Measurements from ENCODE around the gene CDHR1.

Gene CDHR1

GRCh38 chr10:84172467-84173356 is 21.6 kb upstream of the CDHR1 start:
- TF ChIP-seq SIN3A (IDR thresholded peaks at IDR 0.05; ENCODE audit: borderline replicate concordance, insufficient read depth, low read length): no peak
- TF ChIP-seq FOXP2 (optimal IDR thresholded peaks at IDR 0.05; ENCODE audit: borderline replicate concordance, extremely low read depth, extremely low read length, insufficient read depth): no peak
- no peak for TF ChIP-seq POLR2AphosphoS5 (IDR thresholded peaks at IDR 0.05; ENCODE audit: low read depth, low read length)
- TF ChIP-seq TAF1 (IDR thresholded peaks at IDR 0.05; ENCODE audit: borderline replicate concordance, insufficient read depth, low read length): no peak
- TF ChIP-seq, protein P1, sequence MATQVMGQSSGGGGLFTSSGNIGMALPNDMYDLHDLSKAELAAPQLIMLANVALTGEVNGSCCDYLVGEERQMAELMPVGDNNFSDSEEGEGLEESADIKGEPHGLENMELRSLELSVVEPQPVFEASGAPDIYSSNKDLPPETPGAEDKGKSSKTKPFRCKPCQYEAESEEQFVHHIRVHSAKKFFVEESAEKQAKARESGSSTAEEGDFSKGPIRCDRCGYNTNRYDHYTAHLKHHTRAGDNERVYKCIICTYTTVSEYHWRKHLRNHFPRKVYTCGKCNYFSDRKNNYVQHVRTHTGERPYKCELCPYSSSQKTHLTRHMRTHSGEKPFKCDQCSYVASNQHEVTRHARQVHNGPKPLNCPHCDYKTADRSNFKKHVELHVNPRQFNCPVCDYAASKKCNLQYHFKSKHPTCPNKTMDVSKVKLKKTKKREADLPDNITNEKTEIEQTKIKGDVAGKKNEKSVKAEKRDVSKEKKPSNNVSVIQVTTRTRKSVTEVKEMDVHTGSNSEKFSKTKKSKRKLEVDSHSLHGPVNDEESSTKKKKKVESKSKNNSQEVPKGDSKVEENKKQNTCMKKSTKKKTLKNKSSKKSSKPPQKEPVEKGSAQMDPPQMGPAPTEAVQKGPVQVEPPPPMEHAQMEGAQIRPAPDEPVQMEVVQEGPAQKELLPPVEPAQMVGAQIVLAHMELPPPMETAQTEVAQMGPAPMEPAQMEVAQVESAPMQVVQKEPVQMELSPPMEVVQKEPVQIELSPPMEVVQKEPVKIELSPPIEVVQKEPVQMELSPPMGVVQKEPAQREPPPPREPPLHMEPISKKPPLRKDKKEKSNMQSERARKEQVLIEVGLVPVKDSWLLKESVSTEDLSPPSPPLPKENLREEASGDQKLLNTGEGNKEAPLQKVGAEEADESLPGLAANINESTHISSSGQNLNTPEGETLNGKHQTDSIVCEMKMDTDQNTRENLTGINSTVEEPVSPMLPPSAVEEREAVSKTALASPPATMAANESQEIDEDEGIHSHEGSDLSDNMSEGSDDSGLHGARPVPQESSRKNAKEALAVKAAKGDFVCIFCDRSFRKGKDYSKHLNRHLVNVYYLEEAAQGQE (IDR thresholded peaks at IDR 0.05; ENCODE audit: insufficient read depth in 1 of 2, low read depth in 2 of 2, low read length in 2 of 2): no peak

DNA sequence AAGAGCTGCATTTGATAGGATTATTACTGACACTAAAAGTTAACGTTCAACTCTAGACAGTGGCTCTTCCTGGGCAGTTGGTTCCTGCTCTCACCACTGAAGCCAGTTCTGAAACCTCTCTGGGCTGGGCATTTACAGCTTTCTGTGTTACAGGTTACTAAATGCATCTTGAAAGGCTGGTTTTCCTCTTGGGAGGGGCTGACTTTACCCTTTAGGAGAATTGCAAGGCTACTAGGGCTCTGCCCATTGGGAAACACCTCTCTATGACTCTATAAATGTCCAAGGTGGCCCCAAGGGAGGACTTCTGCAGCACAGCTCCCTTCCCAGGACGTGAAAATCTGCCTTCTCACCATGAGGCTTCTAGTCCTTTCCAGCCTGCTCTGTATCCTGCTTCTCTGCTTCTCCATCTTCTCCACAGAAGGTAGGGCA is 20.8 kb upstream of the CDHR1 start, which contains the start of gene GPR15LG:
Gene GPR15LG, plus strand, starts transcription at position 301 of the 429 bp plus-strand sequence. Its CDS starts 51 bp downstream, at position 352.
- TF ChIP-seq TAF1 (IDR thresholded peaks at IDR 0.05; ENCODE audit: borderline replicate concordance, insufficient read depth, low read length) (no peak), FOXP2 (optimal IDR thresholded peaks at IDR 0.05; ENCODE audit: borderline replicate concordance, extremely low read depth, extremely low read length, insufficient read depth) (no peak), SIN3A (IDR thresholded peaks at IDR 0.05; ENCODE audit: borderline replicate concordance, insufficient read depth, low read length) (no peak), POLR2AphosphoS5 (IDR thresholded peaks at IDR 0.05; ENCODE audit: low read depth, low read length) (no peak)
- TF ChIP-seq, protein P1 (IDR thresholded peaks at IDR 0.05; ENCODE audit: insufficient read depth in 1 of 2, low read depth in 2 of 2, low read length in 2 of 2): no peak

GRCh38 chr10:84175436-84175835 is 18.9 kb upstream of the CDHR1 start:
- no peak for TF ChIP-seq SIN3A (IDR thresholded peaks at IDR 0.05; ENCODE audit: borderline replicate concordance, insufficient read depth, low read length)
- TF ChIP-seq TAF1 (IDR thresholded peaks at IDR 0.05; ENCODE audit: borderline replicate concordance, insufficient read depth, low read length): no peak
- TF ChIP-seq POLR2AphosphoS5 (IDR thresholded peaks at IDR 0.05; ENCODE audit: low read depth, low read length): no peak
- no peak for TF ChIP-seq FOXP2 (optimal IDR thresholded peaks at IDR 0.05; ENCODE audit: borderline replicate concordance, extremely low read depth, extremely low read length, insufficient read depth)
- TF ChIP-seq, protein P1 (IDR thresholded peaks at IDR 0.05; ENCODE audit: insufficient read depth in 1 of 2, low read depth in 2 of 2, low read length in 2 of 2): no peak

- TF ChIP-seq TAF1 (IDR thresholded peaks at IDR 0.05; ENCODE audit: borderline replicate concordance, insufficient read depth, low read length): no peak
- no peak for TF ChIP-seq POLR2AphosphoS5 (IDR thresholded peaks at IDR 0.05; ENCODE audit: low read depth, low read length)
- TF ChIP-seq SIN3A (IDR thresholded peaks at IDR 0.05; ENCODE audit: borderline replicate concordance, insufficient read depth, low read length): no peak
- TF ChIP-seq FOXP2 (optimal IDR thresholded peaks at IDR 0.05; ENCODE audit: borderline replicate concordance, extremely low read depth, extremely low read length, insufficient read depth): no peak
- TF ChIP-seq, protein P1 (IDR thresholded peaks at IDR 0.05; ENCODE audit: insufficient read depth in 1 of 2, low read depth in 2 of 2, low read length in 2 of 2): no peak
Measured at GRCh38 chr10:84176351-84176750, 18.0 kb upstream of the CDHR1 start.

Data from PFSK-1 (cell line).